Measurements from ENCODE around the gene USP47.

Gene USP47

DNA sequence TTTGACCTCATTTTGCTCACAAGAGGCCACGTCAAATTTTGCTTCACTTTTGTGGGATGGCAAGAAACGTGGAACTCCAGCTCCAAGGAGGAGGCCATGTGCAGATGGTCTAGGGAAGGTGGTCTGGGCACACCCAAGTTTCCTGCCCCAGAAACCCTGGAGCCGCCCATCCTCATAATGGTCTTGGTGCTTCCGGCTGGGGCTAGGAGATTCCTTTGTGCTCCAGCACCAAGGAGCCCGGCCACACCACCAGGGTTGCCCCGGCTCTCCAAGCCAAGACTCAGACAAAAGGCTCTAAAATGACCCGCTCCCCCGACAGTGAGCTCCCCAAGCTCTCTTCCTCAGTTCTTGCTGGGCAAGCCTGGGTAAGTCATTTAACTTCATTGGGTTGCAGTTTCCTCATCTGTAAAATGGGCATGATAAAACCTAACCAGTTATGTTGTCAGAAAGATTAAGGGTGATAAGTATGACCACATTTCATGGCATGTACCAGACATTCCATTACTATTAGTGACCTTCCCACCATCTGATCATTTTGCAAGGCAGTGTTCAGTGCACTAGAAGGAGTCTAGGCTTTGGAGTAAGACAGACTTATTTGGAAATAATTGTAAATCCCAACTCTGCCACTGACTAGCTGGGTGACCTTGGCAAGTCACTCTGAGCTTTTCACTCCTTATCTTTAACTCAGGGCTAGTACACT lies 143.4 kb downstream of the USP47 start:
- Histone ChIP-seq H3K36me3 (no peaks in the 10 kb centered on the region), H3K9me3 (no peaks in the 10 kb centered on the region), H3K4me1 (peaks cover 0 to 77% (median 30%) of the 10 kb centered on the region in 4 donors), H3K27ac (peak overlapping the region; percentile 30 to 83), H3K27me3 (no peaks in the 10 kb centered on the region), H3K4me3 (no peak overlapping the region)
- no peak for DNase-seq
- intact Hi-C loops (cut with DNase I; ENCODE audit: low total_unique reads) = no loop called here
- TF ChIP-seq, protein P1, sequence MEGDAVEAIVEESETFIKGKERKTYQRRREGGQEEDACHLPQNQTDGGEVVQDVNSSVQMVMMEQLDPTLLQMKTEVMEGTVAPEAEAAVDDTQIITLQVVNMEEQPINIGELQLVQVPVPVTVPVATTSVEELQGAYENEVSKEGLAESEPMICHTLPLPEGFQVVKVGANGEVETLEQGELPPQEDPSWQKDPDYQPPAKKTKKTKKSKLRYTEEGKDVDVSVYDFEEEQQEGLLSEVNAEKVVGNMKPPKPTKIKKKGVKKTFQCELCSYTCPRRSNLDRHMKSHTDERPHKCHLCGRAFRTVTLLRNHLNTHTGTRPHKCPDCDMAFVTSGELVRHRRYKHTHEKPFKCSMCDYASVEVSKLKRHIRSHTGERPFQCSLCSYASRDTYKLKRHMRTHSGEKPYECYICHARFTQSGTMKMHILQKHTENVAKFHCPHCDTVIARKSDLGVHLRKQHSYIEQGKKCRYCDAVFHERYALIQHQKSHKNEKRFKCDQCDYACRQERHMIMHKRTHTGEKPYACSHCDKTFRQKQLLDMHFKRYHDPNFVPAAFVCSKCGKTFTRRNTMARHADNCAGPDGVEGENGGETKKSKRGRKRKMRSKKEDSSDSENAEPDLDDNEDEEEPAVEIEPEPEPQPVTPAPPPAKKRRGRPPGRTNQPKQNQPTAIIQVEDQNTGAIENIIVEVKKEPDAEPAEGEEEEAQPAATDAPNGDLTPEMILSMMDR (IDR thresholded peaks at IDR 0.05) = no peak

DNA sequence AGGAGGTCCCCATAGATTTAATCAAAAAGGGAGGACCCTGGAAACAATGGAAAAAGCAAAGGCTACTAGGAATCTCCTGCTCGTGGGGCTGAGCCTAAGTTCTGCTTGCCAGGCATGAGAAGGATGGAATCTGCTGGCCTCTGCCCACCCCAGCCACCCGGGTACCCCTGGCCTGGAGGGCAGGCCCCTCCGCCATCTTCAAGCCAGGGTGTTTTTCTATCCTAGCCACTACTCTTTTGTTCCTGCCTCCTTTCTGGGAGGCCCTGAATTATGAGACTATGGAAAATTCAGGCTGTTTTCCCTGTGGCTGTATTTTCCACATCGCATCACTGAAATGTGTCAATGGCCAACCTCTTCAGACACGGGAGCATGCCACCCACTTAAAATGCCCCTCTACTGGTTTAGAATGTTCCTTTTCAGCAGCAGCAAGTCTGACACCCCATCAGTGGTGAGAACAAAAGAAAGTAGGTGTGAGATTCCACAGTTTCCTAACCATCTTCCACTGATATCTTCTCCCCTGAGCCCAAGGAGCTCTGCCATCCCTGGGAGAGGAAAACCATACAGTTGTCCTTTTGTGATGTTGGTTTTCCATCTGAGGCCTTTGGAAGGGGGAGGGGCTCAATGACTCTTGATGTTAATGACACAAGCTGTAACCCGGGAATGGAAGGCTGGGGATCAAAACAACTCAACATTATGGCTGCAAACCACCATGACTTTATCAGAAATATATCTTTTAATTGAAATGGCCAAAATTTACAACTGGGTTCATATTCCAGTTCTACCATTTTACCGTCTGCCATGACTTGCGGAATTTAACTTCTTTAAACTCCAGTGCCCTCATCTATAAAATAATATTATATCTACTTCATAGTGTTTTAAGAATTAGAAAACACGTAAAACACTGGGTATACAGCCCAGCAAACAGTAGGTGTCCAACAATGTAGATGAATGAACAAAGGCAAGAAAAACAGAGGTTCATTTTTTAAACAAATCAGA lies 144.5 kb downstream of the USP47 start:
- Histone ChIP-seq H3K4me3 (no peak overlapping the region), H3K4me1 (peaks cover 0 to 68% (median 27%) of the 10 kb centered on the region in 4 donors), H3K9me3 (no peaks in the 10 kb centered on the region), H3K27ac (peak overlapping the region; percentile 54 to 83), H3K36me3 (no peaks in the 10 kb centered on the region), H3K27me3 (no peaks in the 10 kb centered on the region)
- DNase-seq = no peak
- TF ChIP-seq, protein P1 (IDR thresholded peaks at IDR 0.05) = no peak
- intact Hi-C loops (cut with DNase I; ENCODE audit: low total_unique reads) = no loop called here

DNA sequence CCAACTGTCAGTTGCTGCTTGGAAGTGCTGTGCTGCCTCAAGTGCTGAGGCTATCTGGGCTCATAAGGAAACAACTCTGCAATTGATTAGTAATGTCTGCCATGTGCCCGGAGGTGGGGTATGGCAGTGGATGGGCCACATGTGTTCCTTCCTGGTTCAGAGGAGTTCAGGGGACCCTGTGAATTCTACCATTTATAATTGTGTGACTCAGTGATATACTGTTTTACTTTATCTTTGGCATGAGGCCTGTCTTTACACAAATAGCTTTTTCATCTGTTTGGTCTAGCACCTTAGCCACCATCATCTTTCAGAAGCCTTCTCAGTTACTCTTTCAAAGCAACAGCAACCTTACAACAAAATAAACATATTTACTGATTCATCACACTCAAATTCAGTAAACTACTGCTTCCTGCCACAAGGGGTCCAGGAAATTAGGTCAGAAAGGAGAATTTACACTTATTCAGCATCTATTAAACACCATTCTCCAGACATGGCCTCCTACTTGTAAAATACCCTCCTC lies 145.8 kb downstream of the USP47 start:
- H3K4me1 ChIP-seq = peaks cover 0 to 57% (median 21%) of the 10 kb centered on the region in 4 donors
- DNase-seq = no peak
- intact Hi-C loops (cut with DNase I; ENCODE audit: low total_unique reads) = no loop called here
- TF ChIP-seq, protein P1 (IDR thresholded peaks at IDR 0.05) = peak in 1 of 2 experiments; percentile 6
- no peaks in the 10 kb centered on the region for H3K36me3 ChIP-seq
- H3K27me3 ChIP-seq = no peaks in the 10 kb centered on the region
- H3K27ac ChIP-seq = peak overlapping the region in 1 of 2 donors; percentile 44
- H3K9me3 ChIP-seq = no peaks in the 10 kb centered on the region
- H3K4me3 ChIP-seq = no peak overlapping the region

DNA sequence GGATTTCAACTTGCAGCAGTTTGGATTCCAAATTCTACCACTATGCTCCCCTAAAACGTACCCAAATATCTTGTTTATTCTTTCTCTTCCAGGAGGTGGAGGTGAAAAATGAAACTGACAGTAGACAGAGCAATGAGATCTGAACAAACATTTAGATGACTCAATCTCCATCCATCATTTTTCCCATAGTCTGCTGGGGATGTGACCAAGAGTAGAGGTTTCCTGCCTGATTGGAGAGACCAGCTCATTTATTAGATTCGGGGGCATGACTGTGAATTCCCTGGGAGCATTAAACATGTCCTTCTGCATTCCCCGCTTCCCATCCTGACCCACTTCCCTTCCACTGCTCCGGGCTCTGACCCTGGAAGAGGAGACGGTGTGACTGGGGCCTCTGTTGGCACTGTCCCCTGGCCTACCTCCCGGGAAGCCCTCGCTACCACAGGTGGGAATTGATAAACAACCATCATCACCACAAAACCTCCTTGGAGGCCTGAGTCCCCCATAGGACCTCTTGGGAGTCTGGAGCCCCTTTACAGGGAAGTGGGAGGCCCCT lies 146.4 kb downstream of the USP47 start:
- Histone ChIP-seq H3K27me3 (no peaks in the 10 kb centered on the region), H3K4me3 (no peak overlapping the region), H3K27ac (peak overlapping the region in 1 of 2 donors; percentile 44), H3K9me3 (no peaks in the 10 kb centered on the region), H3K4me1 (peaks cover 0 to 53% (median 20%) of the 10 kb centered on the region in 4 donors), H3K36me3 (no peaks in the 10 kb centered on the region)
- intact Hi-C loops (cut with DNase I; ENCODE audit: low total_unique reads) = no loop called here
- no peak for DNase-seq
- TF ChIP-seq, protein P1 (IDR thresholded peaks at IDR 0.05) = no peak

DNA sequence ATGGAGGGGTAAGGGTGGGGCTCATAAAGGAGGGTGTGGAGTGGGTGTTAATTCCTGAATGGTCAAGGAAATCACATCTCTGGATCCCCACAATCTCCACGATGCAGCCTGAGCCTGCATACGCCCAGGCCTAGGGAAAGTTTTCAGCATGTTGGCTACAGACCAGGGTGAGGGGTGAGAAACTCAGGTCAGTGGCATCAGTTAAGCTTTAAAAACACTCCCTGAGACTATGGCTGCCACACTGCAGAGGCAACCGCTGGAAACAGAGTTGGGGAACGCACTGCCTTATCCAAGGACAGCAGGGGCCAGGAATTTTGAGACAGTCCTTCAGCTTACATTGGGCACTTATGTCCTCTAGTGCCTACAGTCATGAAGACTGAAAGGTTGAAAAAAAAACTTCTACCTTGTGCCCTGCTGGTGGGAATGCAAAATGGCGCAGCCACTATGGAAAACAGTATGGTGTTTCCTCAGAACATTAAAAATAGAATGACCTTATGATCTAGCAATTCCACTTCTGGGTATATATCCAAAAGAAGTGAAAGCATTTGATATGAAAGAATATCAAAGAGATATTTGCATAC lies 147.0 kb downstream of the USP47 start:
- DNase-seq = no peak
- H3K27me3 ChIP-seq = no peaks in the 10 kb centered on the region
- H3K4me3 ChIP-seq = no peak overlapping the region
- peaks cover 0 to 47% (median 21%) of the 10 kb centered on the region in 4 donors for H3K4me1 ChIP-seq
- TF ChIP-seq, protein P1 (IDR thresholded peaks at IDR 0.05) = no peak
- H3K27ac ChIP-seq = peak overlapping the region in 1 of 2 donors; percentile 44
- no peaks in the 10 kb centered on the region for H3K9me3 ChIP-seq
- H3K36me3 ChIP-seq = no peaks in the 10 kb centered on the region
- intact Hi-C loops (cut with DNase I; ENCODE audit: low total_unique reads) = no loop called here

Measured in tibial artery (tissue), 4 donors.